NCI-H146 (cell line): ENCODE results near the gene AZIN2.
A peak's percentile ranks its signal among the peaks of the same experiment; 100 is the strongest.
"Not testable (repeated sequence)": the region's sequence is repeated elsewhere in the genome, so short reads cannot be mapped to it uniquely, and the experiment has no call there.

ENCODE experiments used
- DNase-seq: peaks from one replicate; lab custom pipeline; 2025; lab: John Stamatoyannopoulos, UW

AZIN2 gene

GRCh38 chr1:33057095-33057494 lies 23.9 kb upstream of the AZIN2 start:
- no peak for DNase-seq

- no peak for DNase-seq
Measured at GRCh38 chr1:33060579-33061083, 20.3 kb upstream of the AZIN2 start.

- DNase-seq = no peak
Measured at GRCh38 chr1:33061834-33062233, 19.1 kb upstream of the AZIN2 start.

- DNase-seq = not testable (repeated sequence)
Measured at GRCh38 chr1:33064284-33064683, 16.7 kb upstream of the AZIN2 start.

- DNase-seq = no peak
Measured at GRCh38 chr1:33065301-33065700, 15.7 kb upstream of the AZIN2 start.

- DNase-seq = not testable (repeated sequence)
Measured at GRCh38 chr1:33066477-33066876, 14.5 kb upstream of the AZIN2 start.

GRCh38 chr1:33068108-33068507 lies 12.8 kb upstream of the AZIN2 start:
- not testable (repeated sequence) for DNase-seq

- DNase-seq = no peak
Measured at GRCh38 chr1:33070628-33071027, 10.3 kb upstream of the AZIN2 start.

GRCh38 chr1:33072707-33073106 lies 8.2 kb upstream of the AZIN2 start:
- no peak for DNase-seq

- DNase-seq = no peak
Measured at GRCh38 chr1:33074193-33074945, 6.6 kb upstream of the AZIN2 start.

GRCh38 chr1:33078030-33078591 lies 2.8 kb upstream of the AZIN2 start:
- DNase-seq = no peak

- DNase-seq = no peak
Measured at GRCh38 chr1:33080373-33080772, 580 bp upstream of the AZIN2 start.

- DNase-seq = no peak
Measured at GRCh38 chr1:33081554-33082305, 777 bp downstream of the AZIN2 start.

- no peak for DNase-seq
Measured at GRCh38 chr1:33082575-33083108, 1.7 kb downstream of the AZIN2 start.

GRCh38 chr1:33085332-33085731 lies 4.4 kb downstream of the AZIN2 start:
- no peak for DNase-seq

GRCh38 chr1:33086384-33086850 lies 5.5 kb downstream of the AZIN2 start:
- DNase-seq = peak; percentile 56

GRCh38 chr1:33087677-33088076 lies 6.7 kb downstream of the AZIN2 start:
- no peak for DNase-seq

- DNase-seq = no peak
Measured at GRCh38 chr1:33088119-33088906, 7.4 kb downstream of the AZIN2 start.

- DNase-seq = no peak
Measured at GRCh38 chr1:33089457-33089856, 8.5 kb downstream of the AZIN2 start.

GRCh38 chr1:33092438-33092837 lies 11.5 kb downstream of the AZIN2 start:
- DNase-seq = no peak

GRCh38 chr1:33093004-33093403 lies 12.1 kb downstream of the AZIN2 start:
- no peak for DNase-seq

GRCh38 chr1:33094486-33094885 lies 13.5 kb downstream of the AZIN2 start:
- no peak for DNase-seq
